Measurements from ENCODE around the gene TAF12. TPM values are rescaled to one million over a fixed set of nuclear protein-coding genes. Genes with fewer than 3 reads are reported as not detected.
"Not testable (repeated sequence)": the region's sequence is repeated elsewhere in the genome, so short reads cannot be mapped to it uniquely, and the experiment has no call there.

TAF12 gene
- total RNA-seq, 1 experiment from 2014 or later: 15.4 TPM

GRCh38 chr1:28581531-28582247, 61.2 kb downstream of the TAF12 start:
- peak; percentile 81 for DNase-seq (ENCODE audit: low spot score)

GRCh38 chr1:28580722-28581530, 61.9 kb downstream of the TAF12 start:
- no peak for DNase-seq (ENCODE audit: low spot score)

- DNase-seq (ENCODE audit: low spot score): no peak
Measured at GRCh38 chr1:28579401-28579800, 63.5 kb downstream of the TAF12 start.

- no peak for DNase-seq (ENCODE audit: low spot score)
Measured at GRCh38 chr1:28578696-28579218, 64.1 kb downstream of the TAF12 start.

- DNase-seq (ENCODE audit: low spot score): no peak
Measured at GRCh38 chr1:28577738-28578536, 64.9 kb downstream of the TAF12 start.

- no peak for DNase-seq (ENCODE audit: low spot score)
Measured at GRCh38 chr1:28577052-28577678, 65.7 kb downstream of the TAF12 start.

- DNase-seq (ENCODE audit: low spot score): no peak
Measured at GRCh38 chr1:28573564-28573963, 69.3 kb downstream of the TAF12 start.

- DNase-seq (ENCODE audit: low spot score): not testable (repeated sequence)
Measured at GRCh38 chr1:28572891-28573290, 70.0 kb downstream of the TAF12 start.

- no peak for DNase-seq (ENCODE audit: low spot score)
Measured at GRCh38 chr1:28571911-28572310, 71.0 kb downstream of the TAF12 start.

GRCh38 chr1:28566931-28567330, 75.9 kb downstream of the TAF12 start:
- DNase-seq (ENCODE audit: low spot score): no peak

GRCh38 chr1:28565726-28566125, 77.1 kb downstream of the TAF12 start:
- no peak for DNase-seq (ENCODE audit: low spot score)

- no peak for DNase-seq (ENCODE audit: low spot score)
Measured at GRCh38 chr1:28565040-28565439, 77.8 kb downstream of the TAF12 start.

GRCh38 chr1:28564310-28564709, 78.6 kb downstream of the TAF12 start:
- DNase-seq (ENCODE audit: low spot score): no peak

GRCh38 chr1:28560886-28561285, 82.0 kb downstream of the TAF12 start:
- no peak for DNase-seq (ENCODE audit: low spot score)

Other genes with a start within 250 kb of the TAF12 start
- 20.1 and 28.6 TPM in 2 replicates for gene RCC1, start 137.0 kb downstream of the TAF12 start, total RNA-seq (2014; rRNA removed; shearing (Covaris generic))
- 15.2 and 17.1 TPM in 2 replicates for gene TRNAU1AP, start 90.0 kb downstream of the TAF12 start, total RNA-seq (2014; rRNA removed; shearing (Covaris generic))
- gene RAB42, start 50.8 kb downstream of the TAF12 start, total RNA-seq (2014; rRNA removed; shearing (Covaris generic)): 0.17 TPM in 1 of 2 replicates, not detected in the other
- gene RNU11, start 5.5 kb upstream of the TAF12 start, total RNA-seq (2014; rRNA removed; shearing (Covaris generic)): not detected in 2 replicates
- 4.3 and 5.0 TPM in 2 replicates for gene GMEB1, start 25.7 kb upstream of the TAF12 start, total RNA-seq (2014; rRNA removed; shearing (Covaris generic))
- 48.2 and 51.3 TPM in 2 replicates for gene YTHDF2, start 93.9 kb upstream of the TAF12 start, total RNA-seq (2014; rRNA removed; shearing (Covaris generic))
- gene OPRD1, start 169.1 kb upstream of the TAF12 start, total RNA-seq (2014; rRNA removed; shearing (Covaris generic)): not detected in 2 replicates

All from A172 (cell line).